Lower leg skin (tissue), 4 donors: ENCODE results near the gene PLD2. TPM values are rescaled to one million over a fixed set of nuclear protein-coding genes. Genes with fewer than 3 reads are reported as not detected.
A peak's percentile ranks its signal among the peaks of the same experiment; 100 is the strongest.

Experiments
- DNase-seq, 2 donors: peaks; one replicate each; pipeline ENCODE4 v3.0.0-alpha.2; 2019; ENCODE audit warnings: low spot score in 2 of 2
- H3K4me3 ChIP-seq: fragments of 200-600 bp; sonication (generic); 2 replicates; pipeline ENCODE4 v1.5.1; 2017; ENCODE audit warnings: mild to moderate bottlenecking, low read depth; ENCODE audit not compliant: poor library complexity, severe bottlenecking
- CTCF ChIP-seq, 3 donors: fragments of 450-650 bp; IDR thresholded peaks; one replicate each; pipeline ENCODE4 v1.5.1; 2016; ENCODE audit warnings: antibody characterized with exemption in 3 of 3, mild to moderate bottlenecking in 3 of 3, moderate library complexity in 2 of 3
- POLR2A ChIP-seq, 2 donors: fragments of 450-650 bp; IDR thresholded peaks; one replicate each; pipeline ENCODE4 v1.6.1; 2016 to 2017; ENCODE audit warnings: antibody characterized with exemption in 2 of 2, mild to moderate bottlenecking in 1 of 2, moderate library complexity in 1 of 2
- WGBS, 2 donors: methylation state at CpG; one replicate each; pipeline ENCODE4 v1.1.5; 2018; 5-methylcytosine and 5-hydroxymethylcytosine counted together
- intact Hi-C: fragments of 100-400 bp; cut with DNase I; formaldehyde crosslinking; loops from one replicate; pipeline ENCODE4 v1.15.0; 2023; ENCODE audit warnings: low total_unique reads
- total RNA-seq, 4 donors: library from RNA; depleted of rRNA; stranded (reverse); fragments of >200 nt; gene quantifications; one replicate each; pipeline ENCODE4 v1.1.0, GENCODE V29; 2016

The PLD2 gene
- total RNA-seq, 4 donors from 2014 or later: 40.1 to 78.8 (median 56.3) TPM

GRCh38 chr17:4780325-4780955 is 26.5 kb upstream of the PLD2 start:
- TF ChIP-seq POLR2A (IDR thresholded peaks at IDR 0.05): no peak
- no peak for TF ChIP-seq CTCF (IDR thresholded peaks at IDR 0.05)
- H3K4me3 ChIP-seq: no peak overlapping the region
- no peak for DNase-seq
- intact Hi-C loops: no loop called here
- 91 to 93% methylated on average over 11 of the region's 11 CpGs for WGBS, 2 donors

- intact Hi-C loops: no loop called here
- H3K4me3 ChIP-seq: no peak overlapping the region
- WGBS, 2 donors: 40 to 55% methylated on average over 24 to 28 of the region's 28 CpGs
- DNase-seq: no peak
- TF ChIP-seq CTCF (IDR thresholded peaks at IDR 0.05) (no peak), POLR2A (IDR thresholded peaks at IDR 0.05) (no peak)
Measured at GRCh38 chr17:4782652-4783051, 24.3 kb upstream of the PLD2 start.

- TF ChIP-seq POLR2A (IDR thresholded peaks at IDR 0.05): no peak
- TF ChIP-seq CTCF (IDR thresholded peaks at IDR 0.05): no peak
- intact Hi-C loops: loop anchor here (5.0 kb wide), 2 partner anchors 48 to 97 kb away; partner anchors contain the start of genes CXCL16 and ZMYND15
- WGBS, 2 donors: 15 to 18% methylated on average over 56 to 57 of the region's 61 CpGs
- DNase-seq: no peak
- no peak overlapping the region for H3K4me3 ChIP-seq
Measured at GRCh38 chr17:4785311-4786105, 21.4 kb upstream of the PLD2 start.

GRCh38 chr17:4786106-4786511 is 20.8 kb upstream of the PLD2 start, which contains the start of gene VMO1:
VMO1 (minus strand) TSS chr17:4786364; CDS start chr17:4786352, 12 bp downstream.
- H3K4me3 ChIP-seq: no peak within 1 kb of the TSS
- intact Hi-C loops: loop anchor here (5.0 kb wide), 2 partner anchors 49 to 96 kb away; partner anchors contain the start of genes CXCL16 and ZMYND15
- TF ChIP-seq CTCF (IDR thresholded peaks at IDR 0.05) (no peak), POLR2A (IDR thresholded peaks at IDR 0.05) (no peak)
- peak in 1 of 2 donors; percentile 89 for DNase-seq
- WGBS, 2 donors: 9 to 10% methylated on average over 8 to 15 of the region's 24 CpGs

GRCh38 chr17:4786516-4786915 is 20.4 kb upstream of the PLD2 start:
- intact Hi-C loops: loop anchor here (5.0 kb wide), 2 partner anchors 49 to 96 kb away; partner anchors contain the start of genes CXCL16 and ZMYND15
- 29 to 31% methylated on average over 6 of the region's 6 CpGs for WGBS, 2 donors
- no peak overlapping the region for H3K4me3 ChIP-seq

More at GRCh38 chr17:4786516-4786915, 20.4 kb upstream of the PLD2 start:
- TF ChIP-seq POLR2A (IDR thresholded peaks at IDR 0.05) (no peak), CTCF (IDR thresholded peaks at IDR 0.05) (no peak)
- DNase-seq: no peak
